Effector CD8-positive, alpha-beta T cell (primary cell): ENCODE data around the gene NOC2L.
"Not testable (repeated sequence)": the region's sequence is repeated elsewhere in the genome, so short reads cannot be mapped to it uniquely, and the experiment has no call there.

Experiments used
- DNase-seq: peaks from one replicate; lab custom pipeline; 2025; lab: John Stamatoyannopoulos, UW

NOC2L gene

DNA sequence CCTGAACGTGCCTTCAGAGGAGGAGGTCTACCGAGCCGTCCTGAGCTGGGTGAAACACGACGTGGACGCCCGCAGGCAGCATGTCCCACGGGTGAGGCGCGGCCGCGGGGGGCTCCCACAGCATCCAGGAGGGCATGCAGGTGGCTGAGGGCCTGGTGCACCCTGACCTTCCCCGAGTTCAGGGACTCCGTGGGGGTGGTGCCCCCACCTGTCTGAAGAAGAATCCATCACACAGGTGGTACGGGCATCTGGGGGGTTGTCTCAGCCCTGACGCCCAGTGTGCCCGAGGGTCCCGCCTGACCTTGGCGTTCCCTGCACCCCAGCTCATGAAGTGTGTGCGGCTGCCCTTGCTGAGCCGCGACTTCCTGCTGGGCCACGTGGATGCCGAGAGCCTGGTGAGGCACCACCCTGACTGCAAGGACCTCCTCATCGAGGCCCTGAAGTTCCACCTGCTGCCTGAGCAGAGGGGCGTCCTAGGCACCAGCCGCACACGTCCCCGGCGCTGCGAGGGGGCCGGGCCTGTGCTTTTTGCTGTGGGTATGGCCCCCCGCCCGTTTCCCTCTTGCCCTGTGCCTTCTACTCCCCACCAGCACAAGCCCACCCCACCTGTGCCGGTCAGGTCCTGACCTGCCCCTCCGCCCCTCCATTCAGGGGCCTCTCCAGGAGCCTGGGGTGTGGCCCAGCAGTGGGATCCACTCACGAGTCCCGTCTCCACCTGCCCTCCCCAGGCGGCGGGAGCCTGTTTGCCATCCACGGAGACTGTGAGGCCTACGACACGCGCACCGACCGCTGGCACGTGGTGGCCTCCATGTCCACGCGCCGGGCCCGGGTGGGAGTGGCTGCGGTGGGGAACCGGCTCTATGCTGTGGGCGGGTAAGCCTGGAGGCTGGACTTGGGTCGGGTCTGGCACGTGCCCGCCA, 3.6 kb upstream of the NOC2L start:
- DNase-seq = no peak

DNA sequence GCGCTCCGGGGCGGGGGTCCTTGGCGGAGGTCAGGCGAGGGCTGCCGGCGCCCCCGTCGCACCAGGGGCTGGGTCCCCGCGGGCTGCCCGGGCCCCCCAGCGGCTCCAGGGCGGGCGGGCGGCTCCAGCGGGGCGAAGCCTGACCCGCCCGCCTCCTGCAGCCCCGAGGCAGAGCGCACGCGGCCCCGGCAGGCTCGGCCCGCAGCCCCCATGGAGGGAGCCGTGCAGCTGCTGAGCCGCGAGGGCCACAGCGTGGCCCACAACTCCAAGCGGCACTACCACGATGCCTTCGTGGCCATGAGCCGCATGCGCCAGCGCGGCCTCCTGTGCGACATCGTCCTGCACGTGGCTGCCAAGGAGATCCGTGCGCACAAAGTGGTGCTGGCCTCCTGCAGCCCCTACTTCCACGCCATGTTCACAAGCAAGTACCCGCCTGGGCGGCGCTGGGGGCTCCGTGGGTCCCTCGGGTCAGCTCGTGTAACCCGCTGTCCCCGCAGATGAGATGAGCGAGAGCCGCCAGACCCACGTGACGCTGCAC, 2.1 kb upstream of the NOC2L start:
- DNase-seq = no peak

DNA sequence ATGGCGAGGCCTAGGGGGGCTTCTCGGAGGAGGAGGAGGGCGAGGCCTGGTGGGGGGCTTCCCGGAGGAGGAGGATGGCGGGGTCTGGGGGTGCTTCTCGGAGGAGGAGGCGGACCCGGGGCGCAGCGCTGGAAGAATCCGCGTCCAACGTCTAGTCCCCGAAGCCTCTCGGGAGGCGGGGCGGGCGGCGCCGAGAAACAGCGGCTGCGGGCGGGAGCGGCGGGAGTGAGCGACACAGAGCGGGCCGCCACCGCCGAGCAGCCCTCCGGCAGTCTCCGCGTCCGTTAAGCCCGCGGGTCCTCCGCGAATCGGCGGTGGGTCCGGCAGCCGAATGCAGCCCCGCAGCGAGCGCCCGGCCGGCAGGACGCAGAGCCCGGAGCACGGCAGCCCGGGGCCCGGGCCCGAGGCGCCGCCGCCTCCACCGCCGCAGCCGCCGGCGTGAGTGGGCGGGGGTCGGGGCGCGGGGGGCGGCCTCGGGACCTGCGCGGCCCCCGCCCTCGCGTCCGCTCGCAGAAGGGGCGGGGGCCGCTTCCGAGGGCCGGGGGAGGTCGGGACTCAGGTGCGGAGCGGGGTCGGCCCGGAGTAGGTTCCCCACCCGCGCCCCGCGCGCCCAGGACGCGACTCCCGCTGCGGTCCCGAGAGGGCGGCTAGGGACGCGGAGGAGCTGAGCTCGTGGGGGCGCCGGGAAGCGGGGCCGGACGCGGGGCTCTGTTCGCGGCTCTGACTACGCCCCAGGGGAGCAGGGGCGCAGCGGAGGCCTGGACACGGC, 1.5 kb upstream of the NOC2L start, which contains the start of gene KLHL17:
Gene KLHL17 (plus strand): TSS at position 222 of the 769 bp plus-strand sequence. CDS start 110 bp downstream, at position 332.
- DNase-seq = peak; percentile 67

DNA sequence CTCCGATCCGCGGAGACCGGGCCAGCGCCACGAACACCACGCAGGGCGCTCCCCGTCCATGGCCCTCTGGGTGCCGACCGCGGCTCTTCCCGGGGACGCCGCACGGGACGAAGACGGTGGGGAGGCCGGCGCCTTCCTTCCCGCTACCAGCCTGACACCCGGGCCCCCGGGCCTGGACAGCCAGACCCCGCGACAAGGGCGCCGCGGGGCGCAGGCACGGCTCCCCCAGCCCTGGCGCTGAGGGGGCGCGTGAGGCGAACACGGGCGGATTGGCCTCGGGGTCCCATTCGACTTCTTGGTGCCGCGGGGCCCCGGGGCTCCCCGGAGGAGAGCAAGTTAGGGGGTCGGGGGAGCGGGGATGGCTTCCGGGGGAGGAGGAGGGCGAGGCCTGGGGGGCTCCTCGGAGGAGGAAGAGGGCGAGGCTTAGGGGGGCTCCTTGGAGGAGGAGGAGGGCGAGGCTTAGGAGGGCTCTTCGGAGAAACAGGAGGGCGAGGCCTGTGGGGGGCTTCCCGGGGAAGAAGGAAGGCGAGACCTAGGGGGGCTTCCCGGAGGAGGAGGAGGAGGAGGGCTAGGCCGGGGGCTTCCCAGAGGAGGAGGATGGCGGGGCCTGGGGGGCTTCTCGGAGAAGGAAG, 791 bp upstream of the NOC2L start:
- no peak for DNase-seq

GRCh38 chr1:956636-957035, 2.4 kb downstream of the NOC2L start:
- DNase-seq = no peak

DNA sequence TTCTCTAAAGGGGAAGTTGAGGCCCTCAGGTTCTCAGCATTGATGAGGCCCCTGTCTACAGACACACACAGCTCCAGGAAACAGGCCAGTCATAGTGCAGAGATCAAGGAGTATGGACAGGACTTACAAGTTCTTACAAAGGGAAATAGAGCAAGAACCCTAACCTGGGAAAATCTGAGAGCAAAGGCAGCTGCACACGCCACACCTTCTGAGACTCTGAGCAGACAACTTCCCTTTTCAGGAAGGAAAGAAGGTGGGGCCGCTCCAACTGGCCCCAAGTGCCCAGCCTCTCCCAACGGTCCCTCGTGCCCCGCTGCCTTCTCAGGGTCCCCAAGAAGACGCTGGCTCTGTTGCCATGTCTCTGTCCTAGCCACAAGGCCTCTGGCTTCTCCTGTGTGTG, 3.6 kb downstream of the NOC2L start:
- DNase-seq = no peak

DNA sequence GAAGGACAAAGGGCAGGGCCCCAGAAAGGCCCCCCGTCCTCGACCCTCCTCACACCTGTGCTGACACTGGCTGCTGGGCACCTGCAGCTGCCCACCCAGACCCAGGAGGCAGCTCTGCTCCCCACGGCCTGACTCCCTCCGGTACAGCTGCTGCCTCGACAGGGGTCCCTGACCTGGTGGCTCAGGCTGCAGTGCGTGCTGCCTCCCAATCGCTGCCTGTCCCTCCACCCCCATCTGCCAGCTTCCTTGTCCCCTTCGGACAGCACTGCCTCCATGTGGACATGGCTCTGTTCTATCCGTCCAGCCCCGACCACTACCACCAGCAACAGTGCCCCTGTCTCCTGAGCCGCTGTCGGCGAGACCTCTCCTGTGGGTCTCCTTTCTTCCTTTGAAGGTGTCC, 4.1 kb downstream of the NOC2L start:
- DNase-seq = no peak

GRCh38 chr1:953524-954320, 5.3 kb downstream of the NOC2L start:
- no peak for DNase-seq

DNA sequence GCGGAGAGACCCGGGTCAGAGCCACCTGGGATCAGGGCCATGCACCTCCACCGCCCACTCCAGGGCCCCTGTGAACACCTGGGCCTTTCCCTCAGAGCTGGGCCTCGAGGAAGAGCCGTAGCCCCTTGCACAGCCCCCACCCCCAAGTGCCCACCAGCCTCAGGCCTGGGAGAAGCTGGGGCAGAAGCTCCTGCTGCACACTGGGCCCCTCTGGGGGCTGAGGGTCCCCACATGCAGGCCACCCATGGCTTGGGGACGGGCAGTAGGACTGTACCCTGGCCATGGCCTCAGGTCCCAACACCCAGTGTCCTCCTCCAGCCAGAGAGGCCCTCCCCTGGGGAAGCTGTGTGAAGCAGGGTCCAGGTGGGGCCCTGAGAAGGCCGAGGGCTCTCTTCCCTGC, 6.5 kb downstream of the NOC2L start:
- no peak for DNase-seq

- DNase-seq = no peak
Observed at GRCh38 chr1:952201-952600, 6.9 kb downstream of the NOC2L start.

DNA sequence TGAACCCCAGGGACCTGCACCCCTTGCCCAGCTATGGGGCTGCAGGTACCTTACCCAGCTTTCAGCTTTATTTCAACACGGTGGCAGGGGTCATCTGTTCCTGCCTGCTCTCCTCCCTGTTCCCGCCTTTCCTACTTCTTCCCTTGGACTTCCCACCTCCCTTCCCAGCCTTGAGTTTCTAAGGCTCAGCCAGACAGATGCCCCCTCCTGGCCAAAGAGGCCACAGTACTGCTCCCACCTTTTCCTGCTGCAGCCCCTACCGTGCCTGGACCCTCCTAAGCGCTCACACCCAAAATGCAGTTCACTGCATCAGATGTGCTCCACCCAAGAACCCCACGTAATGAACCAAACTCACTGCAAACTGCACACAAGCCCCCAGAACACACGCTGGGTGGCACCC, 7.7 kb downstream of the NOC2L start:
- DNase-seq = no peak

- no peak for DNase-seq
Observed at GRCh38 chr1:950881-951280, 8.2 kb downstream of the NOC2L start.

- DNase-seq = no peak
Observed at GRCh38 chr1:950268-950667, 8.8 kb downstream of the NOC2L start.

GRCh38 chr1:947958-948357, 11.1 kb downstream of the NOC2L start:
- no peak for DNase-seq

DNA sequence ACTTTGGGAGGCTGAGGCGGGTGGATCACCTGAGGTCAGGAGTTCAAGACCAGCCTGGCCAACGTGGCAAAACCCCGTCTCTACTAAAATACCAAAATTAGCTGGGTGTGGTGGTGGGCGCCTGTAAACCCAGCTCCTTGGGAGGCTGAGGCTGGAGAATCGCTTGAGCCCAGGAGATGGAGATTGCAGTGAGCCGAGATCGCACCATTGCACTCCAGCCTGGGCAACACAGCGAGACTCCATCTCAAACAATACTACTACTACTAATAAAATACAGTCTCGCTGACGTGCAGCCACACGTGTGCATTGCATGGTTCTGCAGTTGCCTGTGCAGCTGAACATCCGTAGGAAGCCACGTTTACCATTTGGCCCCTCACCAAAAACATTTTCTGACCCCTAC, 12.2 kb downstream of the NOC2L start:
- DNase-seq = not testable (repeated sequence)

GRCh38 chr1:945688-946556, 13.1 kb downstream of the NOC2L start:
- no peak for DNase-seq

DNA sequence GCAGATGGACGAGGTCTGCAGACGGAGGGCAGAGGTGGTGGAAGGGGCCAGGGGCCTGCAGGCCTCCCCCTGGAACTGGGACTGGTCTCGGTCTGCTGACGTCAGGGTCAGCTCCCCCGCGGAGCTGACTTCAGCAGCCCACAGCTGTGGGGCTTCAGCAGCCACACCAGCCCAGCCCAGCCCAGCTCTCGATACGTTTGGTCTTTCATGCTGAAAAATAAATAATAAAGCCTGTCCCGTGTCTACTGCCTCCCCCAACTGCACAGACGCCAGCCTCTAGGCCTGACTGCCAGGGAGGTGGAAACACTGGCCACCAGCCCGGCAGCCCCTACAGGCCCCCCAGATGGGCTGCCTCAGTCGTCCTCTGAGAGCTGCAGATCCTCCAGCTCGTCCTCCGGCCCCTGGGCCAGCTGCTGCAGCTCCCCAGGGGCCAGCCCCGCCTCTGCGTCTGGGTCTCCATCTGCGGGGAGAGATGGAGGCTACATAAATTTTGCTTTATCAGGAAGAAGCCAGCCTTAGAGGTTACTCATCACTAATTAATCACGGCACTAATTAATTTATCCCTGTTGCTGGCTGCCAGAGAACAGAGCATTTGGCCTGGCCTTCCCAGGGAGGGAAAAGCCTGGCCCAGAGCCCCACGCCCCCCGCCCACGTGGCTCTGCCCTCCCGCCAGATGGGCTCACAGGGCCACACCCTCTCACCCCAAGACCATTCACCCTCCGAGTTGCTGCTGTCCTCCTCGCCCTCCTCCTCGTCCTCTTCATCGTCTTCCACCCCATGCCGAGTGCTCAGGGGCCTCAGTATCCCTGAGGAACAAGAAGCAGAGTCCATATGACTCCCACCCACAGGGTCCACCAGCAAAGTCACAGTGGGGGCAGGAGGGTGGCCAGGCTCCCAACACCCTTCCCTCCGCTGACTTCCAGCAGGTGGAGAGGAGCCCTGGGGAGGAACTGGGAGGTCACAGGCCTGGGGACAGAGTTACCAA, 14.4 kb downstream of the NOC2L start:
- no peak for DNase-seq

DNA sequence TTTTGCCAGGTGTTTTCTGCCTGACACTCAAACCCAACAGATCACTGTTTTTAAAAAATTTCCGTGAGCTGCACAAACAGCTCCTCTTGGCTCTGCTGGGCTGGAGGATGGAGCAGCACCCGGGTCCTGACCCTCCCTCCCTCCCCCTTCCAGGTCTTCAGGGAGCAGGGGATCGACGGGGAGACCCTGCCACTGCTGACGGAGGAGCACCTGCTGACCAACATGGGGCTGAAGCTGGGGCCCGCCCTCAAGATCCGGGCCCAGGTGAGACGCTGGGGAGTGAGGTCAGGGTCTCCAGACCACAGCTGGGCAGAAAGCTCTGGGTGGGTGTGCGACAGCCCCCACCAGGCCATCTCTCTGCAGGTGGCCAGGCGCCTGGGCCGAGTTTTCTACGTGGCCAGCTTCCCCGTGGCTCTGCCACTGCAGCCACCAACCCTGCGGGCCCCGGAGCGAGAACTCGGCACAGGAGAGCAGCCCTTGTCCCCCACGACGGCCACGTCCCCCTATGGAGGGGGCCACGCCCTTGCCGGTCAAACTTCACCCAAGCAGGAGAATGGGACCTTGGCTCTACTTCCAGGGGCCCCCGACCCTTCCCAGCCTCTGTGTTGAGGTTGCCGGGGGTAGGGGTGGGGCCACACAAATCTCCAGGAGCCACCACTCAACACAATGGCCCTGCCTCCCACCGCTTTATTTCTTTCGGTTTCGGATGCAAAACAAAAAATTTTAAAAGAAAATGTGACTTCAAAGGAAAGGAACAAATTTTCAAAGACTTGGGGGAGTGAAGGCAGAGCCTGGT, 15.3 kb downstream of the NOC2L start:
- no peak for DNase-seq
